GM12878 (cell line): Measurements from ENCODE around the gene PHF21B.

ENCODE experiments used
- ATF7 ChIP-seq: fragments of 450-650 bp; IDR thresholded peaks from 2 replicates; pipeline ENCODE4 v1.6.1; 2016; ENCODE audit warnings: low read depth, mild to moderate bottlenecking
- NFIC ChIP-seq: IDR thresholded peaks from 2 replicates; pipeline ENCODE4 v1.6.1; 2012; ENCODE audit warnings: low read depth, mild to moderate bottlenecking, inconsistent platforms, low read length, moderate library complexity
- NRF1 ChIP-seq: conservative IDR thresholded peaks from 2 replicates; pipeline ENCODE4 v1.6.1; 2011; ENCODE audit warnings: mild to moderate bottlenecking, low read depth, low read length, improper control_type of control experiment
- PAX8 ChIP-seq: fragments of 450-650 bp; IDR thresholded peaks from 2 replicates; pipeline ENCODE4 v1.6.1; 2017; ENCODE audit warnings: mild to moderate bottlenecking, moderate library complexity
- POLR2AphosphoS5 ChIP-seq: IDR thresholded peaks from 2 replicates; pipeline ENCODE4 v1.6.1; 2011; ENCODE audit warnings: mild to moderate bottlenecking, low read length, inconsistent platforms
- RAD21 ChIP-seq: IDR thresholded peaks from 2 replicates; pipeline ENCODE4 v1.6.1; 2011; ENCODE audit warnings: mild to moderate bottlenecking, low read depth, low read length, moderate library complexity; ENCODE audit not compliant: insufficient read depth
- SIN3A ChIP-seq: IDR thresholded peaks from 2 replicates; pipeline ENCODE4 v1.6.1; 2012; ENCODE audit warnings: low read depth, low read length, improper control_type of control experiment
- SMC3 ChIP-seq: IDR thresholded peaks from 2 replicates; pipeline ENCODE4 v1.6.1; 2011; ENCODE audit warnings: low read length, improper control_type of control experiment, borderline replicate concordance
- TF ChIP-seq, protein P1 (sequence below): IDR thresholded peaks from 2 replicates; pipeline ENCODE4 v1.6.1; 2011; ENCODE audit warnings: mild to moderate bottlenecking, low read depth, low read length, moderate library complexity; ENCODE audit not compliant: insufficient replicate concordance
- TF ChIP-seq, protein P2 (sequence below): fragments of 450-650 bp; IDR thresholded peaks from 2 replicates; pipeline ENCODE4 v1.6.1; 2017; ENCODE audit warnings: mild to moderate bottlenecking
- TF ChIP-seq, protein P3 (sequence below), 3 experiments: IDR thresholded peaks in 2 of 3; conservative IDR thresholded peaks in 1 of 3; 2 replicates each; pipeline ENCODE4 v1.5.1; 2011; ENCODE audit warnings: low read depth in 3 of 3, low read length in 3 of 3, mild to moderate bottlenecking in 3 of 3, control low read depth in 2 of 3, moderate library complexity in 2 of 3, inconsistent platforms in 1 of 3, mixed read lengths in 1 of 3; ENCODE audit not compliant: control insufficient read depth in 2 of 3, insufficient read depth in 1 of 3; ENCODE audit errors: extremely low read depth in 1 of 3
- TF ChIP-seq, protein P4 (sequence below): fragments of 450-650 bp; IDR thresholded peaks from 2 replicates; pipeline ENCODE4 v1.6.1; 2014; ENCODE audit warnings: mild to moderate bottlenecking

DNA sequence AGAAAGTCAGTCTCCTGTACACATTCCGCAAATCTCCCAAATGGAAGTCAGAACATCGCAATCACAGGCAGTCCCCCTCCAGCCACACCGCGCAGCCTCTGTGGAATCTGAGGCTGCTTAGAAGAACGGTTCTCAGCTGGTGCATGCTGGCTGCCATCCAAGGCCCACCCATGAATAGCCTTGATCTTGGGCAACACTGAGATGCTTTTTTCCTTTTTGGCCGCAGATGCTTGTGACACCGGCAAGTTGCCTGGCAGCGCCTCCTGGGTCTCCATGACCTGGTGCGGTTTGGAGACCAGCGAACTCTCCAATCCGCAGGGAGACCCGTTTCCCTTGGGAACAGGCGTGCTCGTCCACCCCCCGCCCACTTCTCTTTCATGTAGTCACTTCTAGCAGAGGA is 26.3 kb upstream of the PHF21B start:
- TF ChIP-seq POLR2AphosphoS5: no peak
- TF ChIP-seq, protein P1, sequence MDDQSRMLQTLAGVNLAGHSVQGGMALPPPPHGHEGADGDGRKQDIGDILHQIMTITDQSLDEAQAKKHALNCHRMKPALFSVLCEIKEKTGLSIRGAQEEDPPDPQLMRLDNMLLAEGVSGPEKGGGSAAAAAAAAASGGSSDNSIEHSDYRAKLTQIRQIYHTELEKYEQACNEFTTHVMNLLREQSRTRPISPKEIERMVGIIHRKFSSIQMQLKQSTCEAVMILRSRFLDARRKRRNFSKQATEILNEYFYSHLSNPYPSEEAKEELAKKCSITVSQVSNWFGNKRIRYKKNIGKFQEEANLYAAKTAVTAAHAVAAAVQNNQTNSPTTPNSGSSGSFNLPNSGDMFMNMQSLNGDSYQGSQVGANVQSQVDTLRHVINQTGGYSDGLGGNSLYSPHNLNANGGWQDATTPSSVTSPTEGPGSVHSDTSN: no peak
- TF ChIP-seq, protein P2, sequence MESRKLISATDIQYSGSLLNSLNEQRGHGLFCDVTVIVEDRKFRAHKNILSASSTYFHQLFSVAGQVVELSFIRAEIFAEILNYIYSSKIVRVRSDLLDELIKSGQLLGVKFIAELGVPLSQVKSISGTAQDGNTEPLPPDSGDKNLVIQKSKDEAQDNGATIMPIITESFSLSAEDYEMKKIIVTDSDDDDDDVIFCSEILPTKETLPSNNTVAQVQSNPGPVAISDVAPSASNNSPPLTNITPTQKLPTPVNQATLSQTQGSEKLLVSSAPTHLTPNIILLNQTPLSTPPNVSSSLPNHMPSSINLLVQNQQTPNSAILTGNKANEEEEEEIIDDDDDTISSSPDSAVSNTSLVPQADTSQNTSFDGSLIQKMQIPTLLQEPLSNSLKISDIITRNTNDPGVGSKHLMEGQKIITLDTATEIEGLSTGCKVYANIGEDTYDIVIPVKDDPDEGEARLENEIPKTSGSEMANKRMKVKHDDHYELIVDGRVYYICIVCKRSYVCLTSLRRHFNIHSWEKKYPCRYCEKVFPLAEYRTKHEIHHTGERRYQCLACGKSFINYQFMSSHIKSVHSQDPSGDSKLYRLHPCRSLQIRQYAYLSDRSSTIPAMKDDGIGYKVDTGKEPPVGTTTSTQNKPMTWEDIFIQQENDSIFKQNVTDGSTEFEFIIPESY: no peak
- TF ChIP-seq, protein P3, sequence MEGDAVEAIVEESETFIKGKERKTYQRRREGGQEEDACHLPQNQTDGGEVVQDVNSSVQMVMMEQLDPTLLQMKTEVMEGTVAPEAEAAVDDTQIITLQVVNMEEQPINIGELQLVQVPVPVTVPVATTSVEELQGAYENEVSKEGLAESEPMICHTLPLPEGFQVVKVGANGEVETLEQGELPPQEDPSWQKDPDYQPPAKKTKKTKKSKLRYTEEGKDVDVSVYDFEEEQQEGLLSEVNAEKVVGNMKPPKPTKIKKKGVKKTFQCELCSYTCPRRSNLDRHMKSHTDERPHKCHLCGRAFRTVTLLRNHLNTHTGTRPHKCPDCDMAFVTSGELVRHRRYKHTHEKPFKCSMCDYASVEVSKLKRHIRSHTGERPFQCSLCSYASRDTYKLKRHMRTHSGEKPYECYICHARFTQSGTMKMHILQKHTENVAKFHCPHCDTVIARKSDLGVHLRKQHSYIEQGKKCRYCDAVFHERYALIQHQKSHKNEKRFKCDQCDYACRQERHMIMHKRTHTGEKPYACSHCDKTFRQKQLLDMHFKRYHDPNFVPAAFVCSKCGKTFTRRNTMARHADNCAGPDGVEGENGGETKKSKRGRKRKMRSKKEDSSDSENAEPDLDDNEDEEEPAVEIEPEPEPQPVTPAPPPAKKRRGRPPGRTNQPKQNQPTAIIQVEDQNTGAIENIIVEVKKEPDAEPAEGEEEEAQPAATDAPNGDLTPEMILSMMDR (IDR thresholded peaks at IDR 0.05 in 2 of 3, conservative IDR thresholded peaks at IDR 0.05 in 1 of 3; ENCODE audit: control insufficient read depth in 2 of 3, extremely low read depth in 1 of 3, insufficient read depth in 1 of 3, low read depth in 3 of 3, low read length in 3 of 3): no peak
- TF ChIP-seq, protein P4, sequence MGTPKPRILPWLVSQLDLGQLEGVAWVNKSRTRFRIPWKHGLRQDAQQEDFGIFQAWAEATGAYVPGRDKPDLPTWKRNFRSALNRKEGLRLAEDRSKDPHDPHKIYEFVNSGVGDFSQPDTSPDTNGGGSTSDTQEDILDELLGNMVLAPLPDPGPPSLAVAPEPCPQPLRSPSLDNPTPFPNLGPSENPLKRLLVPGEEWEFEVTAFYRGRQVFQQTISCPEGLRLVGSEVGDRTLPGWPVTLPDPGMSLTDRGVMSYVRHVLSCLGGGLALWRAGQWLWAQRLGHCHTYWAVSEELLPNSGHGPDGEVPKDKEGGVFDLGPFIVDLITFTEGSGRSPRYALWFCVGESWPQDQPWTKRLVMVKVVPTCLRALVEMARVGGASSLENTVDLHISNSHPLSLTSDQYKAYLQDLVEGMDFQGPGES: no peak
- TF ChIP-seq SMC3: no peak
- no peak for TF ChIP-seq PAX8
- no peak for TF ChIP-seq ATF7
- TF ChIP-seq NFIC: no peak
- TF ChIP-seq SIN3A: no peak
- no peak for TF ChIP-seq NRF1
- TF ChIP-seq RAD21: no peak
